ENCODE data around the gene MBTPS1. TPM values are rescaled to one million over a fixed set of nuclear protein-coding genes. Genes with fewer than 3 reads are reported as not detected.

MBTPS1 gene
- polyA plus RNA-seq, 3 donors, result 26.4 to 73.8 (median 28.0) TPM

- H3K79me2 ChIP-seq (ENCODE audit: insufficient read depth, low read length), result peaks cover 22% of the 10 kb centered on the region
- no peaks in the 10 kb centered on the region for H3K9me3 Mint-ChIP-seq
- DNase-seq, result no peak
- peaks cover 0 to 5% (median 0%) of the 10 kb centered on the region in 3 donors for H3K27me3 Mint-ChIP-seq (ENCODE audit: low read depth in 3 of 3)
- H3K36me3 Mint-ChIP-seq, result peaks cover 88 to 91% of the 10 kb centered on the region in 2 donors
- H3K4me2 ChIP-seq (replicated peaks; ENCODE audit: extremely low read depth, low read length, poor library complexity, severe bottlenecking), result no peak overlapping the region
- no peak overlapping the region for H3K4me3 Mint-ChIP-seq
- WGBS (ENCODE audit: insufficient coverage), result 99% methylated on average over 6 of the region's 9 CpGs
- H3K27ac ChIP-seq (ENCODE audit: low read depth in 1 of 2, low read length in 2 of 2), result no peak overlapping the region
- H4K20me1 ChIP-seq (ENCODE audit: insufficient read depth, low read length), result peaks cover 16% of the 10 kb centered on the region
- no peak for TF ChIP-seq CTCF (IDR thresholded peaks at IDR 0.05)
- H3K4me3 ChIP-seq (replicated peaks in 1 of 3; ENCODE audit: low read depth in 2 of 3, low read length in 3 of 3), result no peak overlapping the region
- no peak overlapping the region for H2AFZ ChIP-seq (ENCODE audit: insufficient read depth, low read depth, low read length, poor library complexity, severe bottlenecking)
- no peaks in the 10 kb centered on the region for H3K9me3 ChIP-seq (replicated peaks in 1 of 2; ENCODE audit: control insufficient read depth in 1 of 2, insufficient read depth in 1 of 2, low read length in 2 of 2)
- peaks cover 78 to 92% of the 10 kb centered on the region in 2 donors for H3K36me3 ChIP-seq (replicated peaks in 1 of 2; ENCODE audit: control insufficient read depth in 1 of 2, insufficient read depth in 2 of 2, low read length in 2 of 2)
- intact Hi-C loops (cut with micrococcal nuclease), result no loop called here
- H3K27ac Mint-ChIP-seq, result no peak overlapping the region
- H3K27me3 ChIP-seq (ENCODE audit: control insufficient read depth in 2 of 2, insufficient read depth in 2 of 2, low read length in 2 of 2), result no peaks in the 10 kb centered on the region
- H3K9ac ChIP-seq (ENCODE audit: insufficient read depth, low read length, poor library complexity, severe bottlenecking), result no peak overlapping the region
- peaks cover 39% of the 10 kb centered on the region for H3K4me1 Mint-ChIP-seq
- H3K4me1 ChIP-seq (ENCODE audit: control insufficient read depth in 1 of 2, insufficient read depth in 2 of 2, low read length in 2 of 2), result peaks cover 36 to 41% of the 10 kb centered on the region in 2 donors
Measured at GRCh38 chr16:84090211-84090610, 26.5 kb downstream of the MBTPS1 start.

DNA sequence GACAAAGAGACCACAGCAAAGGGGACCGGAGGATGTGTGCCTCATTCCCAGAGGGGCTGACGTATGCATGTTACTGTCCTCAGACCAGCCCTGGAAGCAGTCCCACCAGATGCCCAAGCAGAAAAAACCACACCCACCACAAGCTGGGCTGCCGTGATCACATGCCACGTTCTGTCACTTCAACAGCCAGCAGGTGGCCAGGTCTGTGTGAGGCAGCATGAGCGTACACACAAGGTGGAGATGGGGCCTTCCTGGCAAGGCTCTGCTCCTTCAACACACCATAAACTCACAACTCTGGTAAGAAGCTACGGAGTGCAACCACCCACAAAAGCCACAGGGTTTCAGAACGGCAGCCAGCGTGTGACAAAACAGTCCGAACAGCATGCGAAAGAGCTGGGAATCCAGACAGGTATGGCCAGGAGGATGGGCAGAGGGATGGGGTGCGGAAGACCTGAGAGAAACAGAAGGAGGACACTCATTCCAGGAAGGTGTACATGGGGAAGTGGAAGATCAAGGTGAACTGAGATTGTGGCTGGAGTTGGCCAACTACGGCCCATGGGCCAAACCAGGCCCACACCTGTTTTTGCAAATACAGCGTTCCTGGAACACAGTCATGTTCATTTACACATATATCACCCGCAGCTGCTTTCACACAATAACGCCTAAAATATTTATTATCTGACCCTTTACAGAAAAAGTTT lies 27.9 kb downstream of the MBTPS1 start:
- DNase-seq, result no peak
- H3K27ac Mint-ChIP-seq, result peak overlapping the region in 2 of 7 donors; percentile 60 to 69
- H3K4me1 ChIP-seq (ENCODE audit: control insufficient read depth in 1 of 2, insufficient read depth in 2 of 2, low read length in 2 of 2), result peaks cover 42 to 51% of the 10 kb centered on the region in 2 donors
- peaks cover 0 to 5% (median 0%) of the 10 kb centered on the region in 3 donors for H3K27me3 Mint-ChIP-seq (ENCODE audit: low read depth in 3 of 3)
- H3K27ac ChIP-seq (ENCODE audit: low read depth in 1 of 2, low read length in 2 of 2), result no peak overlapping the region
- peaks cover 79 to 81% of the 10 kb centered on the region in 2 donors for H3K36me3 Mint-ChIP-seq
- no peak for TF ChIP-seq CTCF (IDR thresholded peaks at IDR 0.05)
- no peak overlapping the region for H3K4me2 ChIP-seq (replicated peaks; ENCODE audit: extremely low read depth, low read length, poor library complexity, severe bottlenecking)
- no peaks in the 10 kb centered on the region for H3K27me3 ChIP-seq (ENCODE audit: control insufficient read depth in 2 of 2, insufficient read depth in 2 of 2, low read length in 2 of 2)
- no peak overlapping the region for H3K4me3 Mint-ChIP-seq
- peaks cover 64 to 86% of the 10 kb centered on the region in 2 donors for H3K36me3 ChIP-seq (replicated peaks in 1 of 2; ENCODE audit: control insufficient read depth in 1 of 2, insufficient read depth in 2 of 2, low read length in 2 of 2)
- no peak overlapping the region for H3K9ac ChIP-seq (ENCODE audit: insufficient read depth, low read length, poor library complexity, severe bottlenecking)
- peaks cover 49% of the 10 kb centered on the region for H3K4me1 Mint-ChIP-seq
- H4K20me1 ChIP-seq (ENCODE audit: insufficient read depth, low read length), result peaks cover 11% of the 10 kb centered on the region
- H3K79me2 ChIP-seq (ENCODE audit: insufficient read depth, low read length), result peaks cover 30% of the 10 kb centered on the region
- H3K4me3 ChIP-seq (replicated peaks in 1 of 3; ENCODE audit: low read depth in 2 of 3, low read length in 3 of 3), result no peak overlapping the region
- H2AFZ ChIP-seq (ENCODE audit: insufficient read depth, low read depth, low read length, poor library complexity, severe bottlenecking), result no peak overlapping the region
- no peaks in the 10 kb centered on the region for H3K9me3 Mint-ChIP-seq
- intact Hi-C loops (cut with micrococcal nuclease), result loop anchor here (5.0 kb wide), 2 partner anchors 43 to 98 kb away; partner anchors contain the start of gene TAF1C (in 1 of the 2)
- H3K9me3 ChIP-seq (replicated peaks in 1 of 2; ENCODE audit: control insufficient read depth in 1 of 2, insufficient read depth in 1 of 2, low read length in 2 of 2), result no peaks in the 10 kb centered on the region
- WGBS (ENCODE audit: insufficient coverage), result 33% methylated on average over 7 of the region's 15 CpGs

All from CD14-positive monocyte (primary cell).